GM19328 (cell line): ENCODE results near the gene DKKL1.

Experiments
- ATAC-seq: cut with Tn5 transposase; IDR thresholded peaks from one replicate; pipeline ENCODE4 v1.9.1; 2021; ENCODE audit warnings: mild to moderate bottlenecking, moderate library complexity; ENCODE audit not compliant: unreplicated experiment

The DKKL1 gene

DNA sequence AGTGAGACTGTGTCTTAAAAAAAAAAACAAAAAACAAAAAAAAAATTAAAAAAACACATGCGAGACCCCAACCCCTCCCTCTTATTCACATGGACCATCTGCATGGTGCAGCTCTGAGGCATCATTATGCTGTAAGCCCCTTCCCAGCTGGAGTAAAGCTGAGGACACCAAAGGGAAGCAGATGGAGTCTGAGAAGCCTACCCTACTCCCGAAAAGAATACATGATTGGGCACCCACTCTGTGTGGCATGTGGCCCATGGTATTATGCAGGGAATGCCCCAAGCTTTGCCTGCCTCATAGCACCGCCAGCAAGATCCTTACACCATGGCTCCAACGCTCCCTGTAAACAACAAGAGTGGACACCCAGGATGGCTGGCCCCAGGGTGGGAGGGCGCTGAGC lies 54.8 kb downstream of the DKKL1 start:
- no peak for ATAC-seq

DNA sequence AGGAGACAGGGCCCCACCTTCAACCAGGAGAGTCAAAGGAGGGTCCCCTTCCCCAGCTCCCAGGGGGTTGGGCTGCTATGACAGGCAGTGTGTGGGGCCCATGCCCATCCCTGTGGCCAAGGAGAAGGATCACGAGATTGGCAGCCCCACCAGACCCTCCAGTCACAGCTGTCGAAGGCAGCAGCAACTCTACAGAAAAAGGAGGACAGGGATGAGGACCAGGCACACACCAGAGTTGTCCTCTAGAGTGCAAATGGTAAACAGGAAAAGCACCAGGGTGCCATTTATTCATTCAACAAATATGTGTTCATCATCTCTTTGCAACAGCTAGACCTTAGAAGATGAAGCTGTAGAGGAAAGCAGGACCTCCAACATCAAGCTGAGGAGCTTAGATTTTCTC lies 55.5 kb downstream of the DKKL1 start:
- no peak for ATAC-seq

DNA sequence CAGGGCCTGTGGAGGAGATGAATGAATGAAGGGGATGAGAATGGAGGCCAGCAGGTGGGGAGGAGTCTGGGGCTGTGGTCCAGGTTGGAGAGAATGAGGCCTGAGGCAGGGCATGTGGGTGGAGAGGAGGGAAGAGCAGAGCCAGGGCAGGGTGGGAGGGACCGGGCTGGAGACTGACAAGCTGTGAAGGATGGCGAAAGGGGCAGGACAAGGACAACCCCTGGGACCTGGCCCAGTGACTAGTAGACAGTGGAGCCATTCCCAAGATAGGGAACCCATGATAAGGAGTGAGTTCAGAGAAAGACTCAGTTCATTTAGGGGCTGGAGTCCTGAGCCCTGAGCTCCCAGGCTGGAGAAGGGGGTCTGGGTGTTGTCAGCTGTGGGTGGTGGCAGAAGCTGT lies 56.5 kb downstream of the DKKL1 start:
- no peak for ATAC-seq

DNA sequence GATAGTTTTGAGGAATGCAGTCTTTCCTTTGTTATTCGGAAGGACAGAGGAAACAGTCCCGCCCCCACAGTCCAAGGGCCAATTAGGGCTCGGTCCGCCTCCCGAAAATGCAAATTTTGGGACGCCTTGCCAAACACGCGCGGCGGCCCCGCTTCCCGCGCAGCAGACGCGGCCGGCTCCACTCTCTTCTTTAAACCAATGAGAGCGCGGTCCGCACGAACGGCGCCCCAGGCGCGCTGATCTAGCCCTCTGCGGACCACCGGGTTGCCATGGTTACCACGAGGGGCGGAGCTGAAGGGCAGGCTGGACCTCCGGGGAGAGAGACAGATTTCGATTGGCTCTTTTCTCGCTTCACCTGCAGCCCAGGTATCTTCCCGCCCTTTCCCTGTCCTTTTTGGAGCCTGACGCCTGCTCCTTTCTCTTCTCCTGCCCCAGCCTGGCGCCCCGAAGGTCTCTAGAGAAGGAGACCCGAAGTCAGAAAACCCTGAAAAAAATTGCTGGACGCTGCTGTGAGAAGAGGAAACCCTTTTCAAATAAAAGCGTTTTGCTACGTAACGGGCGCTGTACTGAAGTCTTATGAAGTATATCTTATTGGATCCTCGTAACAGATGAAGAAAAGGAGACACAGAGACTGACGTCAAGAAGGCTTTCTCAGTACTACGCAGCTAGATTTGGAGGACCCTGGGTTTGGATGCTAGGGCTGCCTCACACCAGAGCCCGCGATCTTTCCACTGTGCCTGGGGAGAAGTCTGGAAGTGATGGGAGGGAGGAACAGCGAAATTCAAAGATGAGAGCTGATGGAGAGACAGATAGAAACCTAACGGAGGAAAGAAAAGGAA lies 57.6 kb downstream of the DKKL1 start:
- no peak for ATAC-seq

DNA sequence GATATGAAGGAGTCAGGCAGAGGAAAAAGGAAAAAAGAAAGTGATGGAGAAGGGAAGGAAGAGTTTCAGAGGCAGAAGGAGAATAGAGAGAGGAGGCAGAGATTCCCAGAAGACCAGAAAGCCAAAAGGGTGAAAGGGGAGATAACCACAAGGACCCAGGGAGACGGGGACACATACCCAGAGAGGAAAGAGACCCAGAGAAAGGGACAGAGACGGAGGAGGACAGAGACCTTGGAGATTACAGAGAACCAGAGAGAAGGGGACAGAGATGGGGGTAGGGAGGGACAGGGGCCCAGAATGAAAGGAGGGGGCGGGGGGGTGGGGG lies 58.2 kb downstream of the DKKL1 start:
- ATAC-seq: no peak

DNA sequence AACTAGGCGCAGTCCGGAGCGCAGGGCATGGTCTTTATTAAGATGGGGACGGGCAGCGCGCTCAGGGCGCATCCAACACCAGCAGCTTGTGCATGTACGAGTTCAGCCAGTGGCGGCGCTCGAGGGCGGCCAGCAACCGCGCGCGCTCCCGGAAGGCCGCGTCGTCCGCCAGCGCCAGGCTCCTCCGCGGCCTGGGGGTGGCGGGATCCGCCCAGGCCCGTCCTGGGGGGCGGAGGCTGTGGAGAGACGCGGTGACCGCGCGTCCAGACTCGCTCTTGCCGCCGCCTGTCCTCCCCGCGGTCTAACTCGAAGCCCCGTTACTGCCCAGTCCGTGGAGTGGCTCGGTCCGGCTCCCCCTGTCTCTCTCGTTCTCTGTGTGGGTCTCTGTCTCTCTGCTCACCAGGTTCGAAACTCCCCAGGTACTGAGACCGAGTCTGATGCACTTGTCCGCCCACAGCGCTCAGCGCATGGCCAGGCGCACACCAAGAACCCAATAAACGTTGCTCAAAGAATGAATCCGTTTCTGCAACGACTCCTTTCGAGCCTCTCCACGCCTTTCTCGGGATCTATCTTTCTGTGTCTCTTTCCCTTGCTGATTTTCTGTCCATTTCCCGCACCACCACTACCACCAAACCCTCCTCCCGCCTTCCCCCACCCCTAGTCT lies 58.9 kb downstream of the DKKL1 start:
- no peak for ATAC-seq

DNA sequence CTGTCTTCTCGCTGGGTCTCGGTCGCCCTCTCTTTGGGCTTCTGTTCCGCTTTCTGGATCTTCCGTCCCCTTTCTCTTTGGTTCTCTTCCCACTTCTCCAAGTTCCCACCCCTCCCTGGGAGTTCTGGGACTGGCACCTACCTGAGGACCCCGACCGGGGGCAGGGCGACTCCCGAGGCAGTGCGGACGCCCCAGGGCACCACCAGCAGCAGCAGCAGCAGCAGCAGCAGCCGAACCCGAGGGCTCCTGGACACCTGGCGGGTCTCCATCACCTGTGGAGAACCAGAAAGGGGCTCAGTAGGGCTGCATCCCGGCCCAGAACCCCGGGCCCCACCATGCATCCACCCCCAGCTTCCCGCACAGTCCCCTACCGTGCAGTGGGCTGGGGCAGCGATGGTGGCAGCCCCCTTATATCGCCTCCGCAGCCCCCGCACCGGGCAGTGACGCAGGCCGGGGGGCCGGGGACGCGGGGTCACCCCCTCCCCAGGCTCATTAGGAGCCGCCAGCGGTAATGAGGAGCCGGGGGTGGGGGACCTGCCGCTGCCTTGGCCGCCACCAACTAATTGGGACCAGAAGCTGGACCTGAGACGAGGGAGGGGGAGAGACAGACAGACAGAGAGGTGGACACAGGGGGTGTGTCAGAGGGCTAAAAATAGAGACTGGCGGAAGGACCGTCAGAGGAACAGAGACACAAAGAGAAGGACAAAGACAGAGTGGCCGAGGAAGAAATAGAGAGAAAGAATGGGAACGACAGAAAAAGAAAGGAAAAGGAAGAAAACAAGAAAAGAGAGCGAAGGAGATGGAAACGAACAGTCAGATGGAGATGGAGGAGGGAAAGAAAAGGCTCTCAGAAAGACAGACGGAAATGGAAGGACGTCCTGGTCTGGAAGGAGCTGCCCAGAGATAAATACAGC lies 59.7 kb downstream of the DKKL1 start, which contains the start of gene PTH2:
Gene PTH2 (minus strand): TSS at position 371 of the 914 bp plus-strand sequence. CDS start 102 bp downstream, at position 269.
- no peak for ATAC-seq

DNA sequence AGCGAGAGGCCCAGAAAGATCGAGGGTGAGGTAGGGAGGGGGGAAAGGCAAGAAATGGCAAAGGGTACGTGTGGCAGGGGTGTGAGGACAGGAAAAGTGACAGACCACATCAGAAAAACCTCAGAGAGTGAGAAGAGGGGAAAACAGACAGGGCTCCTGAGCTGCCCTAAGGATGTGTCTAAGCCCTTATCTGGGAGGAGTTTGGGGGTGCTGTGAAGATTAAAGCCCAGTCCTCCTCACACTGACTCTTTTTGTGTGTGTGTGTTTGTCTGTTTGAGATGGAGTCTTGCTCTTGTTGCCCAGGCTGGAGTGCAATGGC lies 60.3 kb downstream of the DKKL1 start:
- ATAC-seq: no peak
